NCI-H345 (cell line): ENCODE measurements around the gene MAST4.

ENCODE experiments used
- DNase-seq: peaks from one replicate; lab custom pipeline; 2025; lab: John Stamatoyannopoulos, UW

The MAST4 gene

DNA sequence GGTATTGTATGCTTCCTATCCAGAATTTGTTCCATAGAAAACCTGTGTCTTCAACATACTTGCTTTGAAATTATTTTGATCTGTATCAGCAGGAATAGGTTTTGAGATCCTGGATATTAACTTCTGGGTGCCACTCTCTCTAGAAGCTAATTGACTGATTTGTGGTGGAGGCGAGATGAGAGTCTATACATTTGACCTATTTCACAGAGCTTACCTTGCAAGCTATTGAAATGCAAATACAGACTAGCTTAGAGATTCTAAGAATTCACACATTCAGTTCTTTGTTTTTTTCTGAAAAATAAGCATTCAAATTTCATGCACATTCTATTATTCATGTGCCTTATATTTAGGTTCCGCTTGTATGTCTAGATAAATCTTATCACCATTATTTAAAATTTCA, 246.3 kb downstream of the MAST4 start:
- DNase-seq = no peak

- DNase-seq = no peak
These were observed 246.9 kb downstream of the MAST4 start for GRCh38 chr5:66843065-66843464.

DNA sequence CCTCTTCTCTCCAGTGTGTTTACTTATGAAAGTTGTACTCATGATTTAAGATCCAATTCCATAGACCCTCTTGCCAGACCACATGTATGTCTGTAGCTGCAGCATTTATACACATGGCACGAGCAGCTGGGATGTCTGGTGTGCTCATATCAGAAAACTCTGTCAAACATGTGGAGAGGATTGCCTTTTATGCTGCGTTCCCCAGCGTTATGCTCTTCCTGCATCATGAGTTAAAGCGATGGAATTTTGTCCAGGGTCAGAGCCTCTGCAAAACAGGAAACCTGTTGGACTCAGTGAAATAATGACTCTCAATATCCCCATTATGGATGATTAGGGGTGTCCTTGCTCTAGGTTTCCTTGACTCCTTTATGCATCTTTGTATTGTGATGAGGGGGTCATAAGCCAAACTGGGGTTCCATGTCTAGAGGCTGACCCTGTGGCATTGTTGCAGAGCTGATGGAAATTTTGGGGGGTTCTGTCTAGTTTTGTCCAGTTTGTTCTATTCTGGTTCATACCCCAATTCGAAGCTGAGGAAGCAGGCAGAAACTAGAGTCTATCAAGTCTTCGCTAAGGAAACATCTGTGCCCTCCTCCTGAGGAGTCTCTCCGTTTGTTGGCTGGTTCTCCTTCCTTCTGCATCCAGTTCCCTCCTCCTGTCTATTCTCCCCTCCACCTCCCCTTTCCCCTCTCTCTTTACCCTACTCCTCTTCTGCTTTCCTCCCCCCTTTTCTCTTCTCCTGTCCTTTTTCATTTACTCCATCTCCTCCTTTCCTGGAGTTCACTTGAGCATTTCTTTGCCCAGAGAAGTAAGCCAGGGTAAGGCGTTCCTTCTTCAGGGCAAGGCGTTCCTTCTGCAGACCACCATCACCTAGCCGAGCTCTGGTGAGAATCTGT, 252.8 kb downstream of the MAST4 start:
- DNase-seq = no peak

DNA sequence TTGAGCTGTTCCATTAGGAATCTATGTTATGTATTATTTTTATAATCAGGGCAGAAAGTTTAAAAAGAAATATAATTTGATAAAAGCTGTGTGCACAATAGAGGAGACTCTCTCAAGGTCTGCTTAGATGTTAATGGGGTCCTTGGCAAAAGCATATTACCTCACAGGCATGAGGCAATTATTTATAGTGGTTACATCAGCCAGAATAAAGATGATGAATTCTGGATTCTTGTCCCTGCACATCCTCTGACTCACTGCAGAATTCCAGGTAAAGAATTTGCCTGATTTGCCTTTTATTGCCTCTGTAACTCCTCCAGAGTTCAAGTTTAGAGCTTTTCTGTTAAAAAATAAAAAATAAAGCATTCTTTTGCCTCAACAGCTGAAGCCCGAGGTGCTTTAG, 253.6 kb downstream of the MAST4 start:
- no peak for DNase-seq

DNA sequence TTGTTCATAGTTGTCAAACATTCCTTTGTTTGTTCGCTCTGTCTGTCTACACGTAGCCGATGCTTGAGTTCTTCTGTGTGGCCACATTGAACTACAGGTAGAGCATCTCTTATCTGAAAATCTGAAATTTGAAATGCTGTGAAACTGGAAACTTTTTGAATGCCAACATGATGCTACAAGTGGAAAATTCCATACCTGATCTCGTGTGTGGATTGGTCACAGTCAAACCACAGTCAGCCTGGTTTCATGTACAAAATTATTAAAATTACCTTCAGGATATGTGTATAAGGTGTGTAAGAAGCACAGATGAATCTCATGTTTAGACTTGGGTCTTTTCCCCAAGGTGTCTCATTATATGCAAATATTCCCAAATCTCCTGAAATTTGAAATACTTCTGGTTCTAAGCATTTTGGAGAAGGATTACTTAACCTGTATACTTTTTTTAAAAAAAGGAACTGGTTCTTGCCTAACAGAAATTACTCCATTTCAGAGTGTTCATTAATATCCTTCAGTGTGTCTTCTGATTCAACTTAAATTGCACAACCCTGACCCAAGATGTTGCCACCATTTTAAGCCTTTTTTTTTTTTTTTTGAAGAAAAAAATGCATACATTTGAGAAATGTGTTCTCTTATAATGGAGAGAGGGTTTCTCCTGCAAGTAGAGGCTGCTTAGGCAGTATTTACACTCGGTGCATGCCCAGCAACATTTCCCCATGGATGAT, 254.3 kb downstream of the MAST4 start:
- DNase-seq = no peak

GRCh38 chr5:66851306-66851705, 255.1 kb downstream of the MAST4 start:
- no peak for DNase-seq

GRCh38 chr5:66854416-66854815, 258.2 kb downstream of the MAST4 start:
- no peak for DNase-seq

DNA sequence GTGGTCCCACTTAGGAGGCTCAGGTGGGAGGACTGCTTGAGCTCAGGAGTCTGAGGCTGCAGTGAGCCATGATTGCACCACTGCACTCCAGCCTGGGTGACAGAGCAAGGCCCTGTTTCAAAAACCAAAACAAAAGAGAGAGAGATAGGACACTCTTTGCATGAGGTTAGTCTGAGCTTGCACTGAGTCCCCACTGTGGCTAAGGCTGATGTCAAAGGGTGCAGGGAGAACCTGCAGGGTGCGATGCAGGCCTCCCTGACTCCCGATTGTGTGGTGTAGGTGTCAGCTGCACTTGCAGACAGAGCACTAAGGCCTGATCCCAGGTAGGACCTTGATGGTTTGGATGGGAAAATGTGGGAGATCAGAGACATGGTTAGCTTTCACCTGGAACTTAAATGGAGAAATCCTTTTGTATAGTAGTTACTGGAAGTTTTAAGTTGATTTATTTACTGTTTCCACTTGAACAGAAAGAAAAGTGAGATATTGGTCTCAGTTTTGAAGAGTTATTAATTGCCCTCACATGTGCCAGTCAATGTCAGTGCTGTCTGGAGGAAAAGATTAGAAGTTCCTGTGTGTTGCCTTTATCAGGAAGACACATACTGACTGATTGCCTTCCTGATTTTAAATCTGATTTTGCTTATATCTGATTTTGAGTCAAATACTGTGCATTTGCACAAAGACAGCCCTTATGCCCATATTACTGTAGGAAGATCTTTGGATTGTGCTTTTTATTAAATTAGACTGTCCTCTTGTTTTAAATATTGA, 260.0 kb downstream of the MAST4 start:
- no peak for DNase-seq

- DNase-seq = no peak
These were observed 263.3 kb downstream of the MAST4 start for GRCh38 chr5:66859526-66859925.

GRCh38 chr5:66860199-66860975, 264.2 kb downstream of the MAST4 start:
- no peak for DNase-seq

GRCh38 chr5:66861402-66861801, 265.2 kb downstream of the MAST4 start:
- no peak for DNase-seq

DNA sequence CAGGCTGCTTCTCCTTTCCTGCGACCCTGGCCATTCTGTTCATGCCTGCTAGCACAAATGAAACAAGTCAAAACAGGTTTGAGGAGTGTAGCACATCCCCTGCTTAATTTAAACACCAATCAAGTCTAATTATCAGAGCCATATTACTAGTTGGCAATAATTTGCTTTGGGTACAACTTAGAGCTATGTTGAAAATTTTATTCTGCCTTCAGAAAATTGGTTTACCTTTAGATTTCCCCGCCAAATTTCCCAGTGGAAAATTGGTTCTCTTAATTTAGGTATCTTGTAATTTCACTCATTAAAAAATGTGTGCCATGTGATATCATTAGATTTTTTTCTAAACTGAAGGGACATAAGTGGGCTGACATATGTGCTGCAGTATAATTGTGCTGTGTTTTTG, 265.8 kb downstream of the MAST4 start:
- DNase-seq = no peak

DNA sequence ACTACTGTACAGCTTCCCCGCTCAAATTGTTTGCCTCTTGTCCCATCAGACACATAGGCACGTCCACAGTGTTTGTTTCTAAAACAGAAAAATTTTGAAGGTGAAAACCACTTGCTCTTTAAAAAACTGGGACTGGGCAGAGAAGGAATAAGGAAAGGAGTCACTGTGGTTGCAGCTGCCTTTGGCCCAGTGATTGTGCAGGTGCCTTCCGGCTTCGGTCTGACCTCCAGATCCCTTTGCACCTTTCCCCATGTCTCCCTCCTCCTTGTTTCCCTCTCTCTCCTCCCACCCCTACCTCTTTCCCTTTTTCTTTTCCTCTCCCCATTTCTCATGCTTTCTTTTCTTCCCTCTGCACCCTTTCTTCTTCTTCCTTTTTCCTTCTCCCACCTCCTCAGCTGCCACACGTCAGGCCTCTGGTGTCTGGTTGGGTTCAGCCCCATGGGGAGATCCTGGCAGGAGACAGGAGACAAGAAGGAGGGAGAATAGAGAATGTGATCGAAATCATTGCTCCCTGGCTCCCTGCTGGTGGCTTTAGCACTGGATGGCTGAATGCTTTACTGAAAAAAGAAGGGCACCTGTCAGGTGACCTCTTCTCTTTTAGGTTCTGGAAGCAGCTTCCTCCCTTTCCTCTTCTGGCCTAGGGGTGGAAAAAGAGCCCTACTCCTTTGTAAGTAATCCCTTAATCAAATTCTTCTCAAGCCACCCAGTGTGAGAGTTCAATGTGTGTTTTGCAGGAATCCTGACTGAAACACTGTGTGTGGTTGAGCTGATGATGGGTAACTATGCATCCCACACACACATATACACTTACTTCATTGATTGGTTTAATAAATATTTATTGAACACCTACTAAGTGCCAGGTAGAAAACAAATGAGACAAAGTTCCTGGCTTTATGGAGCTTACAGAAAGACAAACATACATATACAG, 267.3 kb downstream of the MAST4 start:
- DNase-seq = no peak

DNA sequence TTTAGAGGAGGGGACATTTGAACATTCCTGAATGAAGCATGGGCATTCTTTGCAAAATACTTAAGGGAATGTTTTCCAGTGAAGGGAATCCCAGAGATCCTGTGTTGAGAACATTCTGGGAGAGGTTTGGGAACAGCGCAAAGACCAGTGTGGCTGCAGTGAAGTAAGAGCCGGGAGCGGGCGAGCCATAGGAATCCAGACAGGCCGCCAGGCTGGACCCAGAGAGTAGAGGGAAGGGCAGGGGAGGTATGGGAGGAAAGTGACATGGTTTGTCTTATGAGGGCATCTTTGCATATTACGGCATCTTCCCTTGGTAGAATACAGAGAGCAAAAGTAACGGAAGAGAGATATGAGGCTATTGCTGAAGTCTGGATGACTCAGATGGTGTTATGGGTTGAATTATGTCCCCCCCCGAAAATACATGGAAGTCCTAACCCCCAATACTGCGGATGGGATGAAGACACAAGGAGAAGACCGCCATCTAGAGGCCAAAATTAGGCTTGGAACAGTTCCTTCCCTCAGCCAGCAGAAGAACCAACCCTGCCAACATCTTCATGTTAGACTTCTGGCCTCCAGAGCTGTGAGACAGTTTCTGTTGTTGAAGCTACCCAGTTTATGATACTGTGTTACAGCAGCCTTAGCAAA, 268.2 kb downstream of the MAST4 start:
- no peak for DNase-seq

- DNase-seq = no peak
These were observed 271.6 kb downstream of the MAST4 start for GRCh38 chr5:66867618-66868322.

- DNase-seq = no peak
These were observed 273.2 kb downstream of the MAST4 start for GRCh38 chr5:66869347-66869746.

- no peak for DNase-seq
These were observed 274.5 kb downstream of the MAST4 start for GRCh38 chr5:66870708-66871107.

DNA sequence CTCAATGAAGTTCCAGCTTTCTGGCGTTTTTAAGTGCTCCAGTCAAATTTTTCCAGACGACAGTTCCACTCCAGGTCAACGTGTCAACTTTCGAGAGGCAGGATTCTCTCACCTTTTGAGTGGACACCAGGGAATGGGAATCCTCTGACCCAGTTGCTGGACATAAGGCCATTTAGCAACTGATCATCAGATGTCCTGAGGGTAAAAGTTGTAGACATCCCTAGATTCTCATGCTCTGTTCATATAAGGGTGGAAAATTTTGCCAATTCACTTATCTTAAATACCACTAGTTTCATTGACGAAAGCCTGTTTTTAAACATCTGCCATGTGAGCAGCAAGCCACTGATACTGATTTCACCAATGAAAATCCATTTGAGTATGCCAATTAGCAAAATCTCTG, 275.5 kb downstream of the MAST4 start:
- DNase-seq = no peak

DNA sequence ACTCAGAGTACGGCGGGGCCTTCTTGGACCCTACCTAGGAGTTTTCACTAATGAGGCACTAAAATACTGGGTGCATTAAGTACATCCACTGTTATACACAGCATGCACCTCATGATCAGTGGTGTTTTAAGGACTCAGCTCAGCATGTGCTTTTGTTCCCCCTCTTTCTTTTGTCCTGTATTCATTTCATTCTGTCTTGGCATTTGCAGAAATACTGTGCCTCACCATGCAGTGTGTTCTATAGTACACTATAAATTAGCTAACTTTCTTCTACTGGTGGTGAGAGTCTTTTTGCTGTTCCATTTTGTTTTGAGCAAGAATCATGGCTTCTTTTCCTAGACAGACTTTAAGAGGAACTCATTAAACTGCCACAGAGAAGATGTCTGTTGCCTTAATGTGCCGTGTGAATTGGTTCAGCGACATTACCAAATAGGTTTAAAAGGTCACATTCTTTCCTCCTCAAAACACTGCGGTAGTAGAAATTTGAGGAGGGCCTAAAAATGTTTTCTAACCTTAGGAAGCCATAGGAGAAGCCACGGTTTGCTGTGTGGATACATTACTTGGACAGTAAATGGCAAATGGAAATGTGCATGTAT, 276.6 kb downstream of the MAST4 start:
- DNase-seq = no peak
